Measurements from ENCODE around the gene XIRP2.

DNA sequence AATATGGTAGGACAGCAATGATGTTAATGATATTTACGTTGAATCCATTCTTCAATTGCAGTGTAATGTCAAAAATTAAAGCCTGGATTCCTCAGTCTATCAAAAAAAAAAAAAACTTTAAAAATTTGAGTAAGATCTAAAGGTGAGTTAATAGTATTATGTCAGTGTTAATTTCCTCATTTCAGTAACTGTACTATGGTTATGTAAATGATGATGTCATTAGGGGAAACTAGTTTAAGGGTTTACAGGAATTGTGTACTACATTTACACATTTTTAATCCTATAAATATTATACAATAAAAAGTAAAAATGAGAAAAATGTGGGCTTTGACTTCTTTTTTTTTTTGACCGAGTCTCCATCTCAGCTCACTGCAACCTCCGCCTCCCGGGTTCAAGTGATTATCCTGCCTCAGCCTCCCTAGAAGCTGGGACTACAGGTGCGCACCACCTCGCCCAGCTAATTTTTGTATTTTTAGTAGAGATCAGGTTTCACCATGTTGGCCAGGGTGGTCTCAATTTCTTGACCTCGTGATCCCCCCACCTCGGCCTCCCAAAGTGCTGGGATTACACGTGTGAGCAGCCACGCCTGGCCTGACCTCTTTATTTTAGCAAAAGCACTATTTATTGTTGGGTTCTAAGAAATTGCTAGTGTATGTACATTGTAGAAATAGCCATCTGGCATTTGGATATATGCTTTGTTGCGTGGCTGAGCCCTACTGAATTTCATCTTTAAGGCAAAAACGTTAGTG is 106.5 kb downstream of the XIRP2 start:
- TF ChIP-seq, protein P1, sequence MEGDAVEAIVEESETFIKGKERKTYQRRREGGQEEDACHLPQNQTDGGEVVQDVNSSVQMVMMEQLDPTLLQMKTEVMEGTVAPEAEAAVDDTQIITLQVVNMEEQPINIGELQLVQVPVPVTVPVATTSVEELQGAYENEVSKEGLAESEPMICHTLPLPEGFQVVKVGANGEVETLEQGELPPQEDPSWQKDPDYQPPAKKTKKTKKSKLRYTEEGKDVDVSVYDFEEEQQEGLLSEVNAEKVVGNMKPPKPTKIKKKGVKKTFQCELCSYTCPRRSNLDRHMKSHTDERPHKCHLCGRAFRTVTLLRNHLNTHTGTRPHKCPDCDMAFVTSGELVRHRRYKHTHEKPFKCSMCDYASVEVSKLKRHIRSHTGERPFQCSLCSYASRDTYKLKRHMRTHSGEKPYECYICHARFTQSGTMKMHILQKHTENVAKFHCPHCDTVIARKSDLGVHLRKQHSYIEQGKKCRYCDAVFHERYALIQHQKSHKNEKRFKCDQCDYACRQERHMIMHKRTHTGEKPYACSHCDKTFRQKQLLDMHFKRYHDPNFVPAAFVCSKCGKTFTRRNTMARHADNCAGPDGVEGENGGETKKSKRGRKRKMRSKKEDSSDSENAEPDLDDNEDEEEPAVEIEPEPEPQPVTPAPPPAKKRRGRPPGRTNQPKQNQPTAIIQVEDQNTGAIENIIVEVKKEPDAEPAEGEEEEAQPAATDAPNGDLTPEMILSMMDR (IDR thresholded peaks at IDR 0.05): no peak
- no peak for TF ChIP-seq POLR2A (IDR thresholded peaks at IDR 0.05)

All from prostate gland (tissue), 2 donors.